Central memory CD4-positive, alpha-beta T cell (primary cell): ENCODE measurements around the gene PCTP.

Experiments used
- DNase-seq: peaks from one replicate; pipeline ENCODE4 v3.0.0; 2022
- total RNA-seq, 3 experiments: gene quantifications; one replicate each; lab custom pipeline; 2026; lab: John Stamatoyannopoulos, UW

The PCTP gene
- total RNA-seq, result 2.5 to 6.0 (median 5.4) reads per million in 3 experiments

DNA sequence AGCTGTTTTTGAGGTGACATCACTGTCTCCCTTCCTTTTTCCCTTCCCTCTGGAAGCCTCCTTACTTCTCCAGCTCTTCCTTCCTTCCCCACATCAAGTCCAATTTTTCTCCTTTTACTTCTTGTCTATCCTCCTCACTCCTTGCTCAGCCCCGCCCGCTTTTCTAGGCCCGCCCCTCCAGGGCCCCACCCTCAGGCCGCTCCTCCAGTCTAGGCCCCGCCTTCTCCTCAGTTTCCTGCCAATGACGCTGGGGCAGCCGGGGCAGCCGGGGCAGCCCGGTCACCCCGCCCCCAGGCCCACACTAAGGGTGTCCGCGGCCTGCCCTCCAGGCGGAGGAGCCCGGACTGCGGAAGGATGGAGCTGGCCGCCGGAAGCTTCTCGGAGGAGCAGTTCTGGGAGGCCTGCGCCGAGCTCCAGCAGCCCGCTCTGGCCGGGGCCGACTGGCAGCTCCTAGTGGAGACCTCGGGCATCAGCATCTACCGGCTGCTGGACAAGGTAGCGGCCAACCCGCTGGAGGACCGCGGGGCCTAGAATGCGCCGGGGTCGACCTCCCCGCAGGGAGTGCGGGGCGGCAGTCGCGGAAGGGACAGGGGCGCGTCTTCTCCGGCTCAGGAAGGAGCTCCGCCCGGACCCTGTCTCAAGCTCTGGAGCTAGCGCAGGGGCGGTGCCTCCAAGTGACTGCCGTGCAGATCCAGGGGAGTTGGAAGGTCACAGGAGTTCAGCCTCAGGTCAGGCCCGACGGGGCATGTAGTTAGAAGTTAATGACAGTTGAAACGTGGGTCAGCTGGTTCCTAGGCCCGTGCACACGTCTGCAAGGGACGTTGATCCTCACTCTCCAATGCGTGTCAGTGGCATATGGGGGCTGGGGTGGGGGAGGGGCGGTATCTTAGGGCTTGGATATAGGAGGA is at the start of gene PCTP:
Gene PCTP (plus strand): TSS at position 302 of the 908 bp plus-strand sequence. CDS start 53 bp downstream, at position 355.
- DNase-seq, result peak; percentile 72

DNA sequence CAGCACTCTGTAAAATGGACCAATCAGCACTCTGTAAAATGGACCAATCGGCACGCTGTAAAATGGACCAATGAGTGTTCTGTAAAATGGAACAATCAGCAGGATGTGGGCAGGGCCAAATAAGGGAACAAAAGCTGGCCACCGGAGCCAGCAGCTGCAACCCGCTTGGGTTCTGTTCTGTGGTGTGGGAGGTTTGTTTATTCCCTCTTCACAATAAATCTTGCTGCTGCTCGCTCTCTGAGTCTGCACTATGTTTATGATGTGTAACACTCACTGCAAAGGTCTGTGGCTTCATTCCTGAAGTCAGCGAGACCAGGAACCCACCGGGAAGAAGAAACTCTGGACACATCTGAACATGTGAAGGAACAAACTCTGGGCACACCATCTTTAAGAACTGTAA is 48.7 kb upstream of the PCTP start:
- no peak for DNase-seq

DNA sequence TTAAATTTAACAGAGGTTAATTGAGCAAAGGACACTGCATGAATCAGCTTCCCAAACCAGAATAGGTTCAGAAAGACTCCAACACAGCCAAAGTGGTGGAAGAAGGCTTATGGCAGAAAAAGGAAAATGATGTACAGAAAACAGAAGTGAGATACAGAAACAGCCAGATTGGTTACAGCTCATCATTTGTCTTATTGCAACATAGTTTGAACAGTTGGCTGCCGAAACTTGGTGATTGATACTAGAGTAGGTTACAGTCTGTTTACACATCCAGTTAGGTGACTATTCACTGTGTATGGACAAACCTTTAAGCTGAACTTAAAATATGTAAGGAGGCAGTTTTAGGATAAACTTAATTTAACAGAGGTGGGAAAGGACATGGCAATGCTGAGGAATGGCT is 46.5 kb upstream of the PCTP start:
- no peak for DNase-seq

DNA sequence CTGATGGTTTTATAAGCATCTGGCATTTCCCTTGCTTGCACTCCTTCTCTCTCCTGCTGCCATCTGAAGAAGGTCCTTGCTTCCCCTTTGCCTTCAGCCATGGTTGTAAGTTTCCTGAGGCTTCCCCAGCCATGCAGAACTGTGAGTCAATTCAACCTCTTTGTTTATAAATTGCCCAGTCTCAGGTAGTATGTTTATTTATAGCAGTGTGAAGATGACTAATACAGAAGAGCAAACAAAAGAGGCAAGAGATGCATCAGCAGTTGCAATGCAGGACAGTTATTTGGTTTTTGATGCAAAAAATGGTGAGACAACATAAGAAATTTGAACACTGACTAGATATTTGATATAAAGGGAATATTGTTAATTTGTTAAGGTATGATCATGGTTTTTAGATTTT is 45.0 kb upstream of the PCTP start:
- DNase-seq, result no peak

GRCh38 chr17:55706808-55707773 is 43.8 kb upstream of the PCTP start:
- DNase-seq, result no peak

DNA sequence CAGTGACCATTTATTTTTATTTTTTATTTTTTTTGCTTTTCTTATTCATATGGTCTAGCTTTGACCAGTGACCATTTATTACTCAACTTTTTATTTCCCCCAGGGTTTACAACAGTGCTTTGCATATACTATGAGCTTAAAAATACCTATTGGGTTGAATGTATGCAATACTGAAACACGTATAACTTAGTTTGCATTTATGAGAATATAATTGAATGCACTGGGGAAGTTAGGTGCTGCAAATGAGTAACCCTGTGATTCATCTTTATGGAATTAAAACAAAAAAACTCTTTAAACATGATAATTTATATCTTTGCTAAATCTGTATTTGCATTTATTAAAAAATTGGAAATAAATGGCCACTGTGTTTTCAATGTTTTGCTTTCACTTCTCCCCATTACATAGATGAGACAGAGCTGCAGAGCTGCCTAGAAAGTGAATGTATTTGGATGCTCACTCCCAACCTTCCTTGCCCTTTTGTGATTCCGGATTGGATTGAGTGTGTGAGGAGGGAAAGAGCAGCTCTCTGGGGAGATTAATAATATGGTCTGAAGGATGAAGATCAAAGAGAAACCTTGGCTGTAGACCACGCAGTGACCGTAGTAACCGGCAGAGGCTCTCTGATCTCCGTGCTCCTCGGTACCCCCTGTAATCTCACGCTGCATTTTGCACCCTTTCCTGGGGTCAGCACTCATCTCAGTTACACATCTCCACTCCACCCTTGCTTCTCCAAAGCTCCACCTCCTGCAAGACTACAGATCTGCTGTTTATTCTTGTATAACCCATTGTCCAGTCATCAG is 42.5 kb upstream of the PCTP start:
- DNase-seq, result no peak

DNA sequence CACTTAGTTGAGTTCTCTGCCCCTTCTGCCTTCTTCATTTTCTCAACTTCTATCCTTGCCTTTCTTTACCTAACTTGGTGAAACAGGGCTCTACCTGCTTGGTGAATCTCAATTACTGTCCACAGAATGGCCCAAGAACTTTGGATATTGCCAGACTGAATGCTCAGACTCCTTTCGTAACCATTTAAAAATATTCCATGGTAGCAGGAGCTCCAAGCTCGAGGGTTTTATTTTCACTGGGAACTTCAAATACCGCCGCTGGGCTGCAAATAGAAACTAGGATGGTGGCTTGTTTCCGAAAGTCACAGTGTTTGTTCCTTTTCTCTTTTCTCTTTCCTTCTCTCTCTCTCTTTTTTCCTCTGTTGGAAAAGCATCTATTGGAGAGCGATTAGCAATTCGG is 41.4 kb upstream of the PCTP start:
- DNase-seq, result no peak

DNA sequence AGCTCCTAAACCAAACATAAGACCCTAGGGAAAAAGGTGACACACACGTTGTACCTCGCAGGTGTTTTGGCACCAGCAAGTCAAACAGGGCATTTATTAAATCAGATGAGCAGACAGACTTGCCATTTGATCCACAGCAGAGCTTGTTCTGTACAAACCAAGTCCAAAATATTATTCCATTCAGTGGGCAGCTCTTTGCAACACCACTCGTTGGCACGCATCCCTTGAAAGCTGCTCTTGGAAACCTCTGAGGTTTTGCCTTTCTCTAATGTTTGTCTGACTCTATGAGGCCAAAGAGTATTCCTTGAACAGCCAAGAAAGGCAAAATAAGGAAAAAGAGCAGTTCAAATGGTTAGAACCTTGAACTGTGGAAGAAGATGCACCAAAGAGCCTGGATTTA is 40.9 kb upstream of the PCTP start:
- no peak for DNase-seq

DNA sequence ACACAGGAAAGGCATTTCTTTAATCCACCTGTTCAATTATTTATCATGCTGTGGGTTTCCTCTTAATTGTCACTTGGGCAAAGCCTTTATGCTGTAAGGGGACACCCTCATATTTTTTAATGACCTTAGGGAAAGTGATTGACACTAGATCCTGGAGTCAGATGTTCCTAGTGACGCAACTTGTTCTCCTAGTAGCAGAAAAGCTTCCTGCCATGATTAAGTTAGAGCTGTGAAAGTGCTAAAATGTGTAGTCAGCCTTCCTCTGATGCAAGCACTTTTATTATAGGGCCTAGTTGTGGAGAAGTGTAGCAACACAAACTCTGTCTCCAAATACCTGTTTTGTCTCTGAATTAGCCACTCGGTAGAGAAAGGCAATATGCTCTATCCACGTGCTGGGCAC is 40.4 kb upstream of the PCTP start:
- DNase-seq, result no peak

GRCh38 chr17:55710829-55711496 is 39.9 kb upstream of the PCTP start:
- no peak for DNase-seq

GRCh38 chr17:55717432-55717831 is 33.4 kb upstream of the PCTP start:
- no peak for DNase-seq

- DNase-seq, result peak; percentile 27
These were observed 32.7 kb upstream of the PCTP start for GRCh38 chr17:55717898-55718735.

- no peak for DNase-seq
These were observed 29.7 kb upstream of the PCTP start for GRCh38 chr17:55720919-55721836.

- DNase-seq, result no peak
These were observed 28.7 kb upstream of the PCTP start for GRCh38 chr17:55722016-55722736.

DNA sequence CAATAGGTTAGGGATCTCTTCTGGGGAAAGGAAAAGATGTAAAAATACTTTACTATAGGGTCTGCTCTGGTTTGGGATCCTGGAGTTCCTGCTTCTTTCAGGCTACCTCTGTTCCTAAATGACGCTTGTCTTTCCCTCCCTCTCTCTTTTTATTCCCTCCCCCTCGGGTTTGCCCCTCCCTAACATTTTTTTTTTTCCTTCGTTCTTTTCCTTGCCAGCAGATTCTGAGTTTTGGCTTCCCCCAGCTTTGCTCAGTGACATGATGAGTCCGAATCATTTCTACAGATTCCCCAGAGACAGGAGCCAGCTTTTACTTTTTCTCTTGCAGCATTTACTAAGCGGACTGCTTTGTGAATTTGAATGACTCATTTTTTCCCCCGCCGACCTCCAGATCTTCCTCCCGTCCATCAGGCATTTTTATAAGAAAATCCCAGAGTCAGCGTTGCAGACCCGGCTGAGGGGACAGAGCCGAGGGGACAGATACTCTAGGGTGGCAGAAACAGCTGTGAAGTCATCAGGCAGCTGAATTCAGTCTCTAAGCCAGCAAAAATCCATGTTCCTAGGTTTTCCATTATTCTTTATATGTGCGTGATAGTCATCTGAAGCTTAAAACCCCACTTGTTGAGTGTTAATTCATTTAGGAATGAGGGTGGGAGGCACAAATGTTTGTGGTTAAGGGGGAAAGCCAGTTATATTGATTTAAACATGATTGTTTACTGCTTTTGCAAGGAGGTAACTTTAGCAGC is 27.9 kb upstream of the PCTP start, which contains the start of gene TMEM100:
Gene TMEM100 (minus strand): TSS at position 123 of the 746 bp plus-strand sequence. CDS start 1,794 bp downstream, outside the sequence.
- DNase-seq, result no peak

GRCh38 chr17:55723488-55723848 is 27.4 kb upstream of the PCTP start:
- no peak for DNase-seq

GRCh38 chr17:55726440-55726839 is 24.4 kb upstream of the PCTP start:
- no peak for DNase-seq

DNA sequence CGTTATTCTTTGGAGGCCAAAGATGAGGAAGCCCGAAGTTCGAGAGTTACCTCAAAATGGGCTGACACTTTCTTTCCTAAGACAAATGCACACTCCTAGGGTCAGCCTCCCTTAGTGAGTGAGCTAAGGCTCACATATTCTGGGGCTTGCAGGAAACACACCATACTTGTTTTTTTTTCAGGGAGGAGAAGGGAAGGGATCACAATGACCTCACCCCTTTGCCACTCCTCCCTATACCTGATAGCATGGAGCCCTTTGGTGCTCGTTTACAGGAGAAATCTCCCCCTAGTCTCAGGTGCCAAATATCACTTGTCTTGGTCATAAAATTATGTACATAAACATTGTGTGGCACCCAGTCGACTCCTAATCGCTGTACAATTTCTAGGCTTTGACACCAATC is 23.6 kb upstream of the PCTP start:
- DNase-seq, result no peak
